ENCODE measurements around the gene TMEM132D. TPM values are rescaled to one million over a fixed set of nuclear protein-coding genes. Genes with fewer than 3 reads are reported as not detected.

Gene TMEM132D
- total RNA-seq, 4 donors from 2014 or later: 0.15 to 0.94 TPM; not detected in 2

DNA sequence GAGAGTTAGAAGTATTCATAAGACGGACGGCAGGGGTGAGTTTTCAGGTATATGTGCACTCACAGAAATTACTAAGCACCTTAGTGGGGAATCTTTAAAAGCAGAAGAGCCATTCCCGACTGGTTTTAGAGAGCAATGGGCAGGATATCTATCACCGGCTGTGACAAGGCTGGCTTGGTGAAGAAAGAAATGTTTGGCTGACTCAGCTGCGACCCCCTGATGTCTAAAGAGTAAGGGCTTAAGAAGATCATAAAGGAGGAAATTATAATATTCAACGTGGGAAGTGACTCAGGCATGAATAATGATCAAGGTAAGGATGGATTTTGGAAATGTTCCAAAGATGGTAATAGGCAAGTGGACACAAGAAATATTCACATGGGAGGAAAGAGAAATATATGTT, 407.6 kb downstream of the TMEM132D start:
- H3K36me3 ChIP-seq: no peaks in the 10 kb centered on the region
- peaks cover 12% of the 10 kb centered on the region for H3K27me3 ChIP-seq
- 42 to 58% methylated on average over 6 of the region's 6 CpGs for WGBS, 2 donors (ENCODE audit: low coverage in 1 of 2)
- ATAC-seq: no peak
- H3K4me3 ChIP-seq: no peak overlapping the region
- no peak for TF ChIP-seq EP300 (IDR thresholded peaks at IDR 0.05)
- TF ChIP-seq POLR2A (IDR thresholded peaks at IDR 0.05): no peak
- TF ChIP-seq CTCF (IDR thresholded peaks at IDR 0.05): no peak
- no peak for TF ChIP-seq POLR2AphosphoS5 (IDR thresholded peaks at IDR 0.05)
- no peaks in the 10 kb centered on the region for H3K9me3 ChIP-seq
- no peak overlapping the region for H3K27ac ChIP-seq
- no peaks in the 10 kb centered on the region for H3K4me1 ChIP-seq

- H3K27me3 ChIP-seq: peaks cover 12% of the 10 kb centered on the region
- no peak overlapping the region for H3K4me3 ChIP-seq
- TF ChIP-seq POLR2A (IDR thresholded peaks at IDR 0.05) (no peak), POLR2AphosphoS5 (IDR thresholded peaks at IDR 0.05) (no peak), EP300 (IDR thresholded peaks at IDR 0.05) (no peak), CTCF (IDR thresholded peaks at IDR 0.05) (no peak)
- WGBS, 2 donors (ENCODE audit: low coverage in 1 of 2): 63 to 64% methylated on average over 2 of the region's 2 CpGs
- ATAC-seq: no peak
- no peak overlapping the region for H3K27ac ChIP-seq
- H3K9me3 ChIP-seq: no peaks in the 10 kb centered on the region
- no peaks in the 10 kb centered on the region for H3K4me1 ChIP-seq
- no peaks in the 10 kb centered on the region for H3K36me3 ChIP-seq
Measured at GRCh38 chr12:129494766-129495165, 409.1 kb downstream of the TMEM132D start.

- no peak for ATAC-seq
- TF ChIP-seq CTCF (IDR thresholded peaks at IDR 0.05) (no peak), EP300 (IDR thresholded peaks at IDR 0.05) (no peak), POLR2A (IDR thresholded peaks at IDR 0.05) (no peak), POLR2AphosphoS5 (IDR thresholded peaks at IDR 0.05) (no peak)
Measured at GRCh38 chr12:129494260-129494659, 409.6 kb downstream of the TMEM132D start.

DNA sequence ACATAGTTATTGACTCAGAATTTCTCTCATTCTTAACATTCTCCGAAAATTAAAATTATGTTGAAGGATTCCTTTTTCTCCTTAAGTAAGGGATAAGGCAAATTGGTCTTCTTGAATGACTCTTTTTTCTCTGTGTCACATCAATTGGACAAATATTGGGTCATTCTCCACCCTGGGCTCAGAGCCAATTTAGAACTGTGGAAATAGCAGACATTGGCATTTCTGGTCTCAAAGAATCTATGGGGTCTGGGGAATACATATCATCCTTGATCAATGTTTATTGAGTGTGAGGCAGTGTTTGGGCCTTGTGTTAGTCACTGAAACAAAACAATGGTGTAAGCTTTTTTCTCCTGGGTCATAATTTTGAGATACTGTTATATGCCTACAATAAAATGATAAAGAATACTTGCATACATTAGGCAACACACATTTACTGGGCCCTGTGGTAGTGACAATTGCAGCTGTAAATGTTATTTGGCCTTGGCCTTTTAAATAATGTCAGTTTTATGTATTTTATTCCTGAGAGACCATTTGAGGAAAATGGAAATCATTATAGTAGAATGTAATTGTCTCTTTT, 414.6 kb downstream of the TMEM132D start:
- Histone ChIP-seq H3K4me3 (no peak overlapping the region), H3K9me3 (no peaks in the 10 kb centered on the region), H3K27ac (no peak overlapping the region), H3K36me3 (no peaks in the 10 kb centered on the region), H3K27me3 (peaks cover 5% of the 10 kb centered on the region), H3K4me1 (no peaks in the 10 kb centered on the region)
- no peak for ATAC-seq
- no peak for TF ChIP-seq CTCF (IDR thresholded peaks at IDR 0.05)
- no peak for TF ChIP-seq EP300 (IDR thresholded peaks at IDR 0.05)
- TF ChIP-seq POLR2AphosphoS5 (IDR thresholded peaks at IDR 0.05): no peak
- no peak for TF ChIP-seq POLR2A (IDR thresholded peaks at IDR 0.05)
- 77 to 83% methylated on average over 1 of the region's 1 CpG for WGBS, 2 donors (ENCODE audit: low coverage in 1 of 2)

More at GRCh38 chr12:129494260-129494659, 409.6 kb downstream of the TMEM132D start:
- H3K36me3 ChIP-seq: no peaks in the 10 kb centered on the region
- no peak overlapping the region for H3K27ac ChIP-seq
- H3K27me3 ChIP-seq: peaks cover 12% of the 10 kb centered on the region
- no peaks in the 10 kb centered on the region for H3K9me3 ChIP-seq
- no peaks in the 10 kb centered on the region for H3K4me1 ChIP-seq
- no peak overlapping the region for H3K4me3 ChIP-seq
- WGBS, 2 donors (ENCODE audit: low coverage in 1 of 2): 59 to 62% methylated on average over 2 of the region's 2 CpGs

GRCh38 chr12:129486931-129487330, 416.9 kb downstream of the TMEM132D start:
- Histone ChIP-seq H3K27me3 (no peaks in the 10 kb centered on the region), H3K27ac (no peak overlapping the region), H3K9me3 (no peaks in the 10 kb centered on the region), H3K4me1 (no peaks in the 10 kb centered on the region), H3K4me3 (no peak overlapping the region), H3K36me3 (no peaks in the 10 kb centered on the region)
- TF ChIP-seq EP300 (IDR thresholded peaks at IDR 0.05): no peak
- TF ChIP-seq POLR2A (IDR thresholded peaks at IDR 0.05): no peak
- WGBS, 2 donors (ENCODE audit: low coverage in 1 of 2): 63 to 80% methylated on average over 8 of the region's 8 CpGs
- no peak for ATAC-seq

Measured in gastroesophageal sphincter (tissue), 4 donors.